HG03196 (cell line): ENCODE results near the gene ATRAID.

Experiments
- ATAC-seq: cut with Tn5 transposase; IDR thresholded peaks from one replicate; pipeline ENCODE4 v1.9.1; 2021; ENCODE audit not compliant: unreplicated experiment

Gene ATRAID

GRCh38 chr2:27247893-27248292 lies 36.1 kb downstream of the ATRAID start:
- ATAC-seq: no peak

- no peak for ATAC-seq
Observed at GRCh38 chr2:27249159-27249890, 37.5 kb downstream of the ATRAID start.

GRCh38 chr2:27249891-27250651 lies 38.2 kb downstream of the ATRAID start:
- no peak for ATAC-seq

GRCh38 chr2:27250652-27251379 lies 39.0 kb downstream of the ATRAID start:
- ATAC-seq: no peak

- ATAC-seq: no peak
Observed at GRCh38 chr2:27251766-27252165, 39.9 kb downstream of the ATRAID start.

GRCh38 chr2:27255187-27255586 lies 43.3 kb downstream of the ATRAID start:
- ATAC-seq: no peak

GRCh38 chr2:27255660-27256059 lies 43.8 kb downstream of the ATRAID start:
- no peak for ATAC-seq

- ATAC-seq: no peak
Observed at GRCh38 chr2:27256855-27257454, 45.1 kb downstream of the ATRAID start.

GRCh38 chr2:27258051-27258450 lies 46.2 kb downstream of the ATRAID start:
- ATAC-seq: no peak

GRCh38 chr2:27261241-27261925 lies 49.5 kb downstream of the ATRAID start:
- ATAC-seq: no peak

GRCh38 chr2:27261926-27262298 lies 50.1 kb downstream of the ATRAID start:
- no peak for ATAC-seq

- ATAC-seq: no peak
Observed at GRCh38 chr2:27262379-27263286, 50.8 kb downstream of the ATRAID start, which contains the start of gene SLC30A3. SLC30A3 (minus strand) TSS chr2:27263047; CDS start chr2:27262906, 141 bp downstream.

- no peak for ATAC-seq
Observed at GRCh38 chr2:27263287-27264252, 51.7 kb downstream of the ATRAID start.

GRCh38 chr2:27264253-27264752 lies 52.5 kb downstream of the ATRAID start:
- ATAC-seq: no peak

- ATAC-seq: peak; percentile 60
Observed at GRCh38 chr2:27264753-27265535, 53.1 kb downstream of the ATRAID start.

- no peak for ATAC-seq
Observed at GRCh38 chr2:27265536-27265870, 53.7 kb downstream of the ATRAID start.
